Stimulated activated CD8-positive, alpha-beta memory T cell treated with anti-CD3 and anti-CD28 coated beads, Interleukin-7, amount 100 ng/mL, for 48 hours (primary cell): ENCODE results near the gene ITGBL1.

Experiments
- DNase-seq, 2 donors: peaks; one replicate each; pipeline ENCODE4 v3.0.0-alpha.2; 2020; ENCODE audit warnings: low read depth in 1 of 2; ENCODE audit errors: extremely low read depth in 1 of 2

Gene ITGBL1

GRCh38 chr13:101624210-101624922, 171.9 kb downstream of the ITGBL1 start:
- DNase-seq, result no peak

GRCh38 chr13:101624981-101625380, 172.5 kb downstream of the ITGBL1 start:
- no peak for DNase-seq

DNA sequence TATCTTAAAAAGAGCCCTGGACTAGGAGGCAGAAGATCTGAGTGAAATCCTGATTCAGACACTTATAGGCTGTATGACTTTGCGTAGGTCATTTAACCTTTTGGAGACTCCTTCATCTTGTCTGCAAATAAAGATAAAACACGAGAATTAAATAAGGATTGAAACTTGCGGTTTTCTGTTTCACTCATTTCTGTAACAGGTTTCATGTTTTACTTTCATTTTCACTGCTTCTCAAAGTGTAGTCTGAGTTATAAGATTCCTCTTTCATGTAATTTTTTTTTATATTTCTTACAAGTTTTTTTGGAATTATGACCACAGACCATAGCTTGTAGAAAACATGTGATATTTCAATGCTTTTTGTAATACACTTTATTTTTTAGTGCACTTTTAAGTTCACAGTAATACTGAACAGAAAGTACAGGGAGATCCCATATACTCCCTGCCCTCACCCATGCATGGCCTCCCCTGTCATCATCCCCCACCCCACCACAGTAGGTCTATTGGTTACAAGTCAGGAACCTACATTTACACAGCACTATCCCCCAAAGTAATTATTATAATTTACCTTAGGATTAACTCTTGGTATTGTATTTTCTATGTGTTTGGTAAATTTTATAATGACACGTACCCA, 174.6 kb downstream of the ITGBL1 start:
- no peak for DNase-seq

DNA sequence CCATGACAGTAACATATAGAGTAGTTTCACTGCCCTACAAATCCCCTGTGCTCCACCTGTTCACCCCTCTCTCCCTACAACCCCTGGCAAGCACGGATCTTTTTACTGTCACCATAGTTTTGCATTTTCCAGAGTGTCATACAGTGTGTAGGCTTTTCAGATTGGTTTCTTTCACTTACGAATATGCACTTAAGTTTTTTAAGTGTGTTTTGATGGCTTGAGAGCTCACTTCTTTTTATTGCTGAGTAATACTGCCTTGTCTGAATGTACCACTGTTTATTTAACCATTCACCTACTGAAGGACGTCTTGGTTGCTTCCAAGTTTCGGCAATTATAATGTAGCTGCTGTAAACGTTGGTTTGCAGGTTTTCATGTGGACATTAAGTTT, 175.1 kb downstream of the ITGBL1 start:
- no peak for DNase-seq

DNA sequence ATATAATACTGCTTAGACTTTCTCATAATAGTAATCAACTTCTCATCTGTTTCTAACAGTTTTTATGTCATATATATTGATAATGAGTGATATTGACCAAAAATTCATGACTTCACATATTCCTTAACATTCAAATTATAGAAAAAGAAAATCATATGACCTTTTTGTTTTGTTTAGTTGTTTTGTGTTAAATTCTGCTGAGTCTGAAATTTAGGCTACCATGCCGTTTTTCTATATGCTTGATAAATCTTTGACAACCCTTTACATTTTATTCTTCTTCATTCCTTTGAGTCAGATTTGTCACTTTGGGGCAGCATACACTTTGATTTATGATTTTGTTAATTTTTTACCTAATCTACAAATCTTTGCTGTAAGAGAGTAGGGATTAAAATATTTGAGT, 176.4 kb downstream of the ITGBL1 start:
- DNase-seq, result no peak

- DNase-seq, result no peak
Measured at GRCh38 chr13:101631395-101631794, 178.9 kb downstream of the ITGBL1 start.

DNA sequence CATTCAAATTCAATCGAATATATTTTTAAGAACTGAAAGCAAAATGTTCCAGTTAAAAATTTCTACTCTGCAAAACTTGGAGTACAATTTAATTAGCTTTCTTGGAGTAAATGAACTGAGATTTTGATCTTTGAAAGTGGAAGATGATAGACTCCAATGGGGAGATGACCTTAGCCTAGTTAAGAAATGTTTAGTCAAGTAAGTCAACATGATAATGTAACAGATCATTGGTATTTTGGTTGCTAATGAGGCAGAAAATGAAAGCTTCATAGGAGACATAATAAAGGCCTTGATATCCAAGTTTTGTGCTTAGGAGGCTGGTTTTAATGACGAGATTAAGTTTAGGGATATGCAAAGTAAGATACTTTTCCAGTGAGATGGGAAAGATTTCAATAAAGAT, 181.7 kb downstream of the ITGBL1 start:
- no peak for DNase-seq

DNA sequence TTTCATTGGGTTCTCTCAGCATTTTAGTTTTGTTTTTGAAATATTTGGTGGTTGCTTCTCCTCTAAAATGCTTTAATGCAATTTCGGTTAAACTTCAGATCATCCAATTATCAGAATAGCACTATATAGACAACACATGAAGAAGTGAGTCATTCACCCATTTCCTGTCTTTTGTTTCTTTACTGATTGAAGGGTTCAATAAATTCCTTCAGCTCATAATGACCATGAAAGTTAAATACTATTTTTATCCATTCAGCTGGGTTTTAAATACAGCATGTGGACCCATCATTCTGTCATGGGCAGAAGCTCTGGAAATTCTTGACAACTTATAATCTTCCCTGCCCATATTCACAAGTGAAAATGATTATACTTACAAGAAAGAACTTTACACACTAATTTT, 187.2 kb downstream of the ITGBL1 start:
- no peak for DNase-seq

DNA sequence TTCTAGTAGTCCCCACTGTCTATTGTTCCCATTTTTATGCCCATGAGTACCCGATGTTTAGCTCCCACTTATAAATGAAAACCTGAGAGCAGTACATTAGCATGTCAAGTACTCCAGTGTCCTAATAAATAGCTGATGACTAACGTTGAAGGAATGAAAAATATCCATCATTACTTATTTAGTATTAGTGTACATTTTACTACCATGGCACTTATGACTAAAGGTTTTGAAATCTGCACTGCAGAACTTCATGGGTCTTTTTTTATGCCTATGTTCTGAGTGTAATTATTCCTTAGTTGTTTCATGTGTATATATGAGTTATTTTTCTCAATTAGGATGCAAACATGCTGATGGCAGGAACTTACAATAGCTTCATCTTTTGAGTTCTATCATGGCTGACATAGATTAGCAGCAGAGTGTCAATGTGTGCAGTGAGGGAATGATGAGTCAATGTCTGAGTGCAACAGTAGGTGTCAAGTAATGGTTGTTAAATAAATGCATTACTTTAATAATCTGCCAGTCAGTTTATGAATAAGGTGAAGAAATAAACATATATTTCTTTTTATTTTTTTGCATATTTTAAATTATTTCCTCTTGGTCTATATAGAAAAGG, 188.4 kb downstream of the ITGBL1 start:
- no peak for DNase-seq

DNA sequence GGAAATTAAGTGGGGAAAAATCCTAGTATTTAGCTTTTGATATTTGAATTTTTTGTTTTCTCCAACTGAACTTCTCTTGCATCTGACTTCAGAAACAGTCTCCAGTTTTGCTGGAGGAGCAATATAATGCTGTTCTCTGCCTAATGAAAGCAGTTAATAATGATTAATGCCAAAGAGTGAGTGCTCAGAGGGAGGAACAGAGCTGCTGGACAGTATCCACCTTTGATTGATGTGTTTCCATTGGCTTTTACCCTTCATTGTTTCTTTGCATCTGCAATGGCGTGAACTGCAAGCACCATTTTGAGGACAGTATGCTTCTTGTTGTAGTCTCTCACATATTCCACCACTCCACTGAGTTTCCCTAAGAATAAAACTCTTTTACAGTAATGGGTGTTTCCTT, 193.4 kb downstream of the ITGBL1 start:
- no peak for DNase-seq

- DNase-seq, result no peak
Measured at GRCh38 chr13:101647760-101648159, 195.3 kb downstream of the ITGBL1 start.

DNA sequence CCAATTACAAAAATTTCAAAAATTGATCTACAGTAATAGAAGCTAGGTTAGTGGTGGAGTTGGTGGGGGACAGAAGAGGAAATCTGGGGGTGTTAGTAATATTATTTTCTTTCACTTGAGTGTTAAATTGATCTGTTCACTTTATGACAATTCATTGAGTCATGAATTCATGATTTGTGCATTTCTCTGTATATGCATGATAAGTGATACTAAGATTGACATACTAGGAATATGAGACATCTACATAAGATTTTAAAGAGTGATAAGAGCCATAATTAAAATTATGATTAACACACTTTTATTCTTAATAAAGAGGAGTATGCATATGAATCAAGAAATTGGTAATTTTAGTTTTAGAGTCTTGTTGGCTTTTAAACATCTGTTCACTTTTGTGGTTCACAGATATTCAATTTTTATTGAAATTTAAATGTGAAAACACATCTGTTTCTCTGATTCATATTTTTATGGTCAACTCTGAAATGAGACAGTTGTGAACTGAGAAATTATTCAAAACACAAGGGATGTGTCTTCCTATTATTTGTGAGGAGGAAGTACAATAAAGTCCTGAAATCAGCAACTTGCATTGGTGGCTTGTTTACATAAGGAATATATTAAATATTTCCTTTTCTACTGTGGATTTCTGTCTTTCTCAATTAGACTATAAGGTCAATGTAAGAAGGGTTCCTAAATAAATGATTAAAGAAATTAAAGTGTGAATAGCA, 196.5 kb downstream of the ITGBL1 start:
- DNase-seq, result no peak

- no peak for DNase-seq
Measured at GRCh38 chr13:101649488-101650126, 197.1 kb downstream of the ITGBL1 start.

DNA sequence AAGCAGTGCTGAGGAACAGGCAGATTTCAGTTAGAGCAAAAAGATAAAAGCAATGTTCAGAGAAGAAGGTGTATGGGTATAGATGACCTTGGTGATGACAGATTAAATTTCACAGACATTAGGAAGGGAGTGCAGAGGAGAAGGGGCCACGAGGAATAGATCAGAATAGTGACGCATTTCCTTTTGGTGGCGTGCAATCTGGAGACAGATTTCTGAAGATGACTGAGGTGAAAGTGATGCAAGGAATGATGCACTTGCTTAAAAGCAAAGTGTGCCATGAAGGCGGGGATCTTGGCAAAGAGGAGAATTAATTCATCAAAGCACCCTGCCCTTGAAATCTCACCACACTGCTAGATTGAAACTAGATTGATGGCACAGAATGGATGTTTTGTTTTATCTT, 202.4 kb downstream of the ITGBL1 start:
- DNase-seq, result no peak

DNA sequence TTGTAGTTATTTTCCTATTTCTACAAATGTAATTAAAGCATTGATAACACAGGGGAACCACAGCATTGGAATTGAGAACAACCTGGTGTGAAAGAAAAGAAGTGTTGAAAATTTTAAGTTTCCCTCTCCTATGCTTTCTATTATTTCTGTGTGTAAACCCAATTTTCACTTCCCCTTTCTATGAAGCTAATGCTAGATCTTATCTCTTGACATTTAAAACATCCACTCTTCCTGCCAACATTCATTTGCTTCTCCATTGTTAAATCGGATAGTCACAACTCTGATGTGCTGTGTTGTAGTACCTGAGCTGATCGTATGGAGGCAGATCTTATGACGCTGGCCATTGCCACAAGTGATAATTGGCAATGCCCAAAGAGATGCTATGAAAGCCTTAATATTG, 203.0 kb downstream of the ITGBL1 start:
- DNase-seq, result no peak

- no peak for DNase-seq
Measured at GRCh38 chr13:101660711-101661110, 208.2 kb downstream of the ITGBL1 start.

GRCh38 chr13:101661839-101662238, 209.4 kb downstream of the ITGBL1 start:
- DNase-seq, result no peak

GRCh38 chr13:101673360-101674105, 221.1 kb downstream of the ITGBL1 start:
- no peak for DNase-seq

GRCh38 chr13:101681834-101682233, 229.4 kb downstream of the ITGBL1 start:
- DNase-seq, result no peak

DNA sequence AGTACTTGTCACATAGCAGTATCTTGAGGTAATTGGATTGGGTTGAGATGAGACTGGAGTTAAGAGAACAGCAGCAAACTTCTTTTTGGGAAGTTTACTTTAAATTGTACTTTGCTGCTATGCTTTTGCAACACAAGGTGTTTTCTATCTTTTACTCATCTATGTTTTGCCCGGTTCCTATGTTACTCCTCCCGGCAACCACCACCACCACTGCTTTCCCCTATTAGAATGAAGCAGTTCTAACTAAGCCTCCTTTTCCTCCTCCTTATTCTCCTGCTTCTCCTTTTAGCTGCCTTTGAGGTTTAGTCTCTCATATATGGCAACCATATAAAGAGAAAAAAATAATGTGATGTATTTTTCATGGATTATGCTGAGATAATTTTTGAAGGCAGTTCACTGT, 233.5 kb downstream of the ITGBL1 start:
- DNase-seq, result no peak

DNA sequence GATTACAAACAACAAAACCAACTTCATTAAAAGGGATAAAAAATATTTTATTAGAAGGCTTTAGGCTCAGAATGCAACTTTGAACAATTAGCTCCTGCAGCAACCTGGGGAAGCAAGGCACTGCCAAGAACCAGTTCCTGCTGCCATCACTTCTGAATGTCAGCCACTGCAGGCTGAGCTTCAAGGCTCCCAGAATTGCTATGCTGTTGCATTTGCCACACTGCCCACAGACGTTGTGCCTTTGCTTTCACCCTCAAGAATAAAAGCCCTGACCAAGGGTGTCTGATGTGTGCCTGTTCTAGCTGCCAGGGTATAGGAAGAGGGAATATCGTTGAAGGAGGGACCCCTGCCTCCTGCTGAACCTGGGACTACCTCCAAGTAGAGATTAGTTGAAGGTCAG, 238.4 kb downstream of the ITGBL1 start:
- no peak for DNase-seq
